CD14-positive monocyte (primary cell): Measurements from ENCODE around the gene FLII. TPM values are rescaled to one million over a fixed set of nuclear protein-coding genes. Genes with fewer than 3 reads are reported as not detected.
A peak's percentile ranks its signal among the peaks of the same experiment; 100 is the strongest.

Experiments
- DNase-seq, 3 donors: peaks; one replicate each; pipeline ENCODE4 v3.0.0-alpha.2; 2011 to 2022
- H2AFZ ChIP-seq: 2 replicates; pipeline ENCODE4 v1.6.0; 2012; ENCODE audit warnings: mild to moderate bottlenecking, low read depth, low read length, inconsistent platforms; ENCODE audit not compliant: insufficient read depth, poor library complexity, severe bottlenecking
- H3K27ac ChIP-seq, 2 donors: 1 replicate in 1 of 2; 2 replicates in 1 of 2; pipeline ENCODE4 v1.5.1; 2012 to 2013; ENCODE audit warnings: low read length in 2 of 2, control low read depth in 1 of 2, inconsistent platforms in 1 of 2, low read depth in 1 of 2, mild to moderate bottlenecking in 1 of 2
- H3K27me3 ChIP-seq, 2 donors: one replicate each; pipeline versions ENCODE4 v1.6.0 to v1.6.1; 2011 to 2013; ENCODE audit warnings: low read length in 2 of 2; ENCODE audit not compliant: control insufficient read depth in 2 of 2, insufficient read depth in 2 of 2
- H3K36me3 ChIP-seq, 2 donors: replicated peaks in 1 of 2; 1 replicate in 1 of 2; 2 replicates in 1 of 2; pipeline versions ENCODE4 v1.5.1 to v1.6.1; 2012 to 2013; ENCODE audit warnings: low read length in 2 of 2, control low read depth in 1 of 2, inconsistent platforms in 1 of 2, mild to moderate bottlenecking in 1 of 2; ENCODE audit not compliant: insufficient read depth in 2 of 2, control insufficient read depth in 1 of 2
- H3K4me1 ChIP-seq, 2 donors: 1 replicate in 1 of 2; 2 replicates in 1 of 2; pipeline versions ENCODE4 v1.5.1 to v1.6.1; 2012 to 2013; ENCODE audit warnings: low read length in 2 of 2, control low read depth in 1 of 2, inconsistent platforms in 1 of 2, mild to moderate bottlenecking in 1 of 2, moderate library complexity in 1 of 2; ENCODE audit not compliant: insufficient read depth in 2 of 2, control insufficient read depth in 1 of 2
- H3K4me2 ChIP-seq: replicated peaks from 2 replicates; pipeline ENCODE3; 2012; ENCODE audit warnings: low read length, moderate library complexity, mild to moderate bottlenecking; ENCODE audit not compliant: poor library complexity, severe bottlenecking; ENCODE audit errors: extremely low read depth
- H3K4me3 ChIP-seq, 3 experiments: fragments of 200-600 bp in 1 of 3; sonication (generic) in 1 of 3; replicated peaks in 1 of 3; 1 replicate in 2 of 3; 2 replicates in 1 of 3; pipeline ENCODE4 v1.5.1; 2011 to 2013; ENCODE audit warnings: low read length in 3 of 3, mild to moderate bottlenecking in 3 of 3, control low read depth in 2 of 3, low read depth in 2 of 3, inconsistent platforms in 1 of 3, moderate library complexity in 1 of 3
- H3K79me2 ChIP-seq: 2 replicates; pipeline ENCODE4 v1.6.0; 2012; ENCODE audit warnings: mild to moderate bottlenecking, control low read depth, inconsistent platforms, low read length, moderate library complexity; ENCODE audit not compliant: insufficient read depth
- H3K9ac ChIP-seq: 2 replicates; pipeline ENCODE4 v1.6.0; 2017; ENCODE audit warnings: low read length, mild to moderate bottlenecking; ENCODE audit not compliant: insufficient read depth, poor library complexity, severe bottlenecking
- H3K9me3 ChIP-seq, 2 donors: replicated peaks in 1 of 2; 1 replicate in 1 of 2; 2 replicates in 1 of 2; pipeline versions ENCODE4 v1.5.1 to v1.6.1; 2012 to 2013; ENCODE audit warnings: low read length in 2 of 2, control low read depth in 1 of 2; ENCODE audit not compliant: control insufficient read depth in 1 of 2, insufficient read depth in 1 of 2
- H4K20me1 ChIP-seq: 2 replicates; pipeline ENCODE4 v1.6.0; 2012; ENCODE audit warnings: mild to moderate bottlenecking, low read length, control low read depth, moderate library complexity; ENCODE audit not compliant: insufficient read depth
- H3K27ac Mint-ChIP-seq, 7 donors: one replicate each; pipeline ENCODE4 v1.8.0; 2020; ENCODE audit warnings: mild to moderate bottlenecking in 7 of 7, mixed read lengths in 7 of 7, moderate library complexity in 6 of 7, inconsistent platforms in 2 of 7
- H3K27me3 Mint-ChIP-seq, 3 donors: one replicate each; pipeline ENCODE4 v1.8.0; 2021 to 2022; ENCODE audit warnings: low read depth in 3 of 3, mild to moderate bottlenecking in 3 of 3, mixed read lengths in 3 of 3, moderate library complexity in 3 of 3, inconsistent platforms in 1 of 3
- H3K36me3 Mint-ChIP-seq, 2 donors: one replicate each; pipeline ENCODE4 v1.8.0; 2020; ENCODE audit warnings: mixed read lengths in 2 of 2, inconsistent platforms in 1 of 2, mild to moderate bottlenecking in 1 of 2
- H3K4me1 Mint-ChIP-seq: one replicate; pipeline ENCODE4 v1.8.0; 2020; ENCODE audit warnings: mild to moderate bottlenecking, mixed read lengths
- H3K4me3 Mint-ChIP-seq, 2 donors: one replicate each; pipeline ENCODE4 v1.8.0; 2020; ENCODE audit warnings: mild to moderate bottlenecking in 2 of 2, mixed read lengths in 2 of 2, moderate library complexity in 1 of 2
- H3K9me3 Mint-ChIP-seq, 7 donors: one replicate each; pipeline ENCODE4 v1.8.0; 2020 to 2022; ENCODE audit warnings: mixed read lengths in 7 of 7, mild to moderate bottlenecking in 6 of 7, moderate library complexity in 6 of 7, inconsistent platforms in 2 of 7
- WGBS: methylation state at CpG from one replicate; pipeline ENCODE4 v1.1.5; 2013; ENCODE audit warnings: missing lambda C conversion rate; ENCODE audit not compliant: insufficient coverage; 5-methylcytosine and 5-hydroxymethylcytosine counted together
- intact Hi-C, 2 donors: fragments of 100-400 bp; cut with micrococcal nuclease; formaldehyde crosslinking; loops; one replicate each; pipeline versions ENCODE4 v1.15.0 to v1.15.1; 2023
- polyA plus RNA-seq, 3 donors: library from polyadenylated mRNA; depleted of rRNA in 1 of 3; unstranded in 2 of 3; stranded (reverse) in 1 of 3; fragments of 300-500 nt in 2 of 3; fragments of >200 nt in 1 of 3; fragmentation: Illumina TruSeq in 2 of 3; gene quantifications; 1 replicate in 2 of 3; 2 replicates in 1 of 3; pipeline ENCODE4 v1.2.3, GENCODE V29; 2012 to 2021
- TF ChIP-seq, protein P1 (sequence below): fragments of 200-600 bp; IDR thresholded peaks from one replicate; pipeline ENCODE4 v1.8.0; 2022; ENCODE audit warnings: antibody characterized with exemption, mild to moderate bottlenecking

Gene FLII
- polyA plus RNA-seq, 3 donors: 145 to 724 (median 227) TPM

DNA sequence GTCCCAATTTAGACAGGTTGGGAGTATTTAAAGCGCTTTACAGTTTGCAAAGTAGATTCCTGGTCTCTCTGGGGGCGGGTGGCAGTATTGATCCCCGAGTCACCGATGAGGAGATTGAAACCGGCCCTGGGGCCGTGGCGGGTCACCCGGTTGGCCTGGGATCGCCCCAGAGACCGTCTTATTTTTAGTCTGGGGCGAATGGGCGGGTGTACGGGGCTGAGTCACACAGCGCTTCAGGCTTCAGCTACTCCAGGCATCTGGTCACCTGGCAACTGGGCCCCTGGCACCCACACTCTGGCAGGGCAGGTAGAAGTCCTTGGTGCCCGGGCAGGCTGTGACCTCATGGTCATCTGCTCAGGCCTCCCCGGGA is 2.6 kb upstream of the FLII start:
- Mint-ChIP-seq H3K4me3 (peak overlapping the region; percentile 83 to 84), H3K36me3 (peaks cover 13 to 29% of the 10 kb centered on the region in 2 donors), H3K4me1 (peaks cover 38% of the 10 kb centered on the region), H3K27me3 (peaks cover 0 to 2% (median 1%) of the 10 kb centered on the region in 3 donors), H3K9me3 (no peaks in the 10 kb centered on the region), H3K27ac (peak overlapping the region in 6 of 7 donors; percentile 68 to 90 (median 78))
- TF ChIP-seq, protein P1, sequence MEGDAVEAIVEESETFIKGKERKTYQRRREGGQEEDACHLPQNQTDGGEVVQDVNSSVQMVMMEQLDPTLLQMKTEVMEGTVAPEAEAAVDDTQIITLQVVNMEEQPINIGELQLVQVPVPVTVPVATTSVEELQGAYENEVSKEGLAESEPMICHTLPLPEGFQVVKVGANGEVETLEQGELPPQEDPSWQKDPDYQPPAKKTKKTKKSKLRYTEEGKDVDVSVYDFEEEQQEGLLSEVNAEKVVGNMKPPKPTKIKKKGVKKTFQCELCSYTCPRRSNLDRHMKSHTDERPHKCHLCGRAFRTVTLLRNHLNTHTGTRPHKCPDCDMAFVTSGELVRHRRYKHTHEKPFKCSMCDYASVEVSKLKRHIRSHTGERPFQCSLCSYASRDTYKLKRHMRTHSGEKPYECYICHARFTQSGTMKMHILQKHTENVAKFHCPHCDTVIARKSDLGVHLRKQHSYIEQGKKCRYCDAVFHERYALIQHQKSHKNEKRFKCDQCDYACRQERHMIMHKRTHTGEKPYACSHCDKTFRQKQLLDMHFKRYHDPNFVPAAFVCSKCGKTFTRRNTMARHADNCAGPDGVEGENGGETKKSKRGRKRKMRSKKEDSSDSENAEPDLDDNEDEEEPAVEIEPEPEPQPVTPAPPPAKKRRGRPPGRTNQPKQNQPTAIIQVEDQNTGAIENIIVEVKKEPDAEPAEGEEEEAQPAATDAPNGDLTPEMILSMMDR: no peak
- Histone ChIP-seq H3K4me3 (peak overlapping the region; percentile 62 to 90 (median 67)), H3K9ac (peak overlapping the region; percentile 77), H3K27me3 (no peaks in the 10 kb centered on the region), H3K4me2 (peak overlapping the region; percentile 91), H4K20me1 (peaks cover 21% of the 10 kb centered on the region), H3K9me3 (no peaks in the 10 kb centered on the region), H2AFZ (peak overlapping the region; percentile 94), H3K79me2 (peaks cover 33% of the 10 kb centered on the region), H3K36me3 (peaks cover 17 to 33% of the 10 kb centered on the region in 2 donors), H3K4me1 (peaks cover 39 to 54% of the 10 kb centered on the region in 2 donors), H3K27ac (peak overlapping the region in 1 of 2 donors; percentile 80)
- intact Hi-C loops: loop anchor here (2.0 kb wide), 1 partner anchor 54 kb away; the partner anchor contains the start of genes SMCR8 (in 2 of the 2) and TOP3A (in 2 of the 2)
- DNase-seq: peak; percentile 37 to 51 (median 42)
- WGBS: 5% methylated on average over 16 of the region's 16 CpGs

DNA sequence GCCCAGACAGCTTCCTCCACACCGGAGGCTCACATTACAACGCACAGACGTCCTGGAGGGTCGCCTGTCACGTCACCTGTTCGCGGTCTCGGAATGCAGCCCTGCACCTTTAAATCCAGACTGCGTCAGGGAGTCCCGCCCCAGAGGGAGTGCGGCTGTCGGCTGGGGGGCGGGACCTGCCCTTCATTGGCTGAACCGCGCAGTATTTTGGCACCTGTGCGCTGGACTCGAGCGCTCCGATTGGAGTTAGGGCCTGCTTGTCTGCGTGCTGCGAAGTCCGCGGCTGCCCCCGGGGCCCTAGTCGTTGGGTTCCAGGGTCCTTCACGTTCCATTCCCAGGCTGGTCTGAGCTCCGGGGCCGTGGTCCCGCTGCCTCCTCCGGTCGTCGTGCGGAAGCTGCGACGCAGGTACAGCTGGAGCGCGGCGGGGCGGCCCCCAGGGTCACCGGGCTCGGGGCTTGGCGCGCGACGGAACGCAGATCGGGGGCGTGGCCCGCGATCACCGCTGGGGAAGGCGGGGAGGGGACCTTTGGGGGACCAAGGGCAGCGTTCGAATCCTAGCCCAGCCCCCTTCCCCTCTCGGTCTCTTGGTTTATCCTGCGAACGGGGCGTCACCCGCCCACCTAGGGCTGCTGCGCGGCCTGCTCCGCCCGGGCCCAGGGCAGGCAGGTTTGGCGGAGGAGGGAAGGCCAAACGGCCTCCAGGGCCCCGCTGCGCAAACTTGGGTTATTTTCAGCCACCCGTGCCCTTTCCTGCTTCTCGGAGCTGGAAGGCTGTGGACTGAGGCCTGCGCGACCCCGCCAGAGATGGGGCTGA is 2.0 kb upstream of the FLII start, which contains the start of gene MIEF2:
Gene MIEF2, plus strand, starts transcription at position 331 of the 814 bp plus-strand sequence. CDS start 2,059 bp downstream, outside the sequence.
- Mint-ChIP-seq H3K27me3 (peaks cover 0 to 2% (median 1%) of the 10 kb centered on the region in 3 donors), H3K27ac (peak within 1 kb of the TSS in 6 of 7 donors; percentile 68 to 90 (median 80)), H3K4me1 (peaks cover 38% of the 10 kb centered on the region), H3K4me3 (peak within 1 kb of the TSS; percentile 83 to 84), H3K9me3 (no peaks in the 10 kb centered on the region), H3K36me3 (peaks cover 16 to 35% of the 10 kb centered on the region in 2 donors)
- H3K36me3 ChIP-seq: peaks cover 23 to 39% of the 10 kb centered on the region in 2 donors
- TF ChIP-seq, protein P1: no peak
- H3K4me3 ChIP-seq: peak within 1 kb of the TSS; percentile 62 to 90 (median 67)
- H3K27ac ChIP-seq: peak within 1 kb of the TSS; percentile 22 to 80
- peaks cover 39 to 54% of the 10 kb centered on the region in 2 donors for H3K4me1 ChIP-seq
- peak within 1 kb of the TSS; percentile 77 for H3K9ac ChIP-seq
- WGBS: under 1% methylated on average over 69 of the region's 72 CpGs
- no peaks in the 10 kb centered on the region for H3K27me3 ChIP-seq
- H3K9me3 ChIP-seq: no peaks in the 10 kb centered on the region
- H3K4me2 ChIP-seq: peak within 1 kb of the TSS; percentile 91
- intact Hi-C loops: loop anchor here (2.0 kb wide), 1 partner anchor 54 kb away; the partner anchor contains the start of genes SMCR8 (in 2 of the 2) and TOP3A (in 2 of the 2)
- H4K20me1 ChIP-seq: peaks cover 27% of the 10 kb centered on the region
- H3K79me2 ChIP-seq: peaks cover 39% of the 10 kb centered on the region
- peak; percentile 76 to 87 (median 86) for DNase-seq
- peak within 1 kb of the TSS; percentile 94 for H2AFZ ChIP-seq
